SK-N-MC (cell line): Measurements from ENCODE around the gene LCE1A.

Source experiments
- EZH2 ChIP-seq: fragments of 200-600 bp; sonication (generic); IDR thresholded peaks from one replicate; pipeline ENCODE4 v1.6.1; 2017; ENCODE audit warnings: antibody characterized with exemption
- FOXP2 ChIP-seq: optimal IDR thresholded peaks from 2 replicates; pipeline ENCODE3; 2011; ENCODE audit warnings: mild to moderate bottlenecking, moderate library complexity; ENCODE audit not compliant: insufficient read depth; ENCODE audit errors: extremely low read length, control extremely low read depth
- POLR2AphosphoS5 ChIP-seq: IDR thresholded peaks from 2 replicates; pipeline ENCODE4 v1.6.1; 2012; ENCODE audit warnings: mild to moderate bottlenecking, low read depth, low read length, borderline replicate concordance

DNA sequence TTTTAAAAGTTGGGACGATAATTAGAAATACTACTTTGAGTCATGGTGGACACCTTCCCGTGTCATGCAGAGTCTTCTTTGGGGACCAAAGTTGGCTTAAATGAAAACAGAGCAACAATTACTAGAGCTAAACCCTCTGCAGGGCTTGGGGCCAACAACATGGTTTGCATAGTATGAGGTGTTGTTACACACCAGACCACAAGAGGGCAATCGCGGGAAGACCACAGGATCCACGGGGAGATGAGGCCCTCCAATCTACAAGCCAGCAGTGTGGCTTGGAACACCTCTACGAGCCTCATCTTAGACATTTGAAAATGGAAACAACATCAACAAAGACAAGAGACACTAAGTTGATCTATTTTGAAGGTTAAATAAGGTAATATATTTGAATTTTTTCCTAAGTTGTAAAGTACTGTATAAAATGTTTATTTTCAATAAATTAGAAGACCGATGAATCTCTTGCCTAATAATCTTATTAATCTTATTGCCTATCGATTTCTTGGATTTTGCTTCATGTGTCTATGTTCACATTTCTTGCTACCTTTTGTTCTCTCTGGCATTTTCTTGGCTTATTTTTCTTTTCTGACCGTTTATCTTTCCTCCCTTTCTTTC is 42.6 kb downstream of the LCE1A start:
- no peak for TF ChIP-seq EZH2
- no peak for TF ChIP-seq POLR2AphosphoS5
- TF ChIP-seq FOXP2, result no peak
